SK-N-SH treated with all-trans-retinoic acid at 6 μM for 48 hours (cell line): ENCODE data around the gene PDE8A.

Source experiments
- ATAC-seq: fragments of 200-7000 bp; cut with Tn5 transposase; 3 replicates; pipeline ENCODE4 v1.9.1; 2020; ENCODE audit warnings: mild to moderate bottlenecking, moderate library complexity
- ARNTL ChIP-seq: fragments of 450-650 bp; formaldehyde crosslinking; IDR thresholded peaks from 2 replicates; pipeline ENCODE4 v1.5.0; 2020; ENCODE audit warnings: low read depth, mild to moderate bottlenecking, moderate library complexity, borderline replicate concordance
- BACH2 ChIP-seq: fragments of 250-450 bp; sonication (Bioruptor Pico); IDR thresholded peaks from 2 replicates; pipeline ENCODE4 v1.9.0; 2021; ENCODE audit warnings: mild to moderate bottlenecking, borderline replicate concordance
- CSDC2 ChIP-seq: fragments of 250-450 bp; sonication (Bioruptor Pico); IDR thresholded peaks from 2 replicates; pipeline ENCODE4 v1.5.0; 2020; ENCODE audit warnings: mild to moderate bottlenecking, moderate library complexity
- ESRRG ChIP-seq: fragments of 250-450 bp; sonication (Bioruptor Pico); IDR thresholded peaks from 2 replicates; pipeline ENCODE4 v1.6.1; 2021; ENCODE audit warnings: mild to moderate bottlenecking
- ISL1 ChIP-seq: fragments of 250-450 bp; sonication (Bioruptor Pico); IDR thresholded peaks from 2 replicates; pipeline ENCODE4 v2.1.2; 2022; ENCODE audit warnings: mild to moderate bottlenecking, moderate library complexity
- OSR1 ChIP-seq: fragments of 250-450 bp; sonication (Bioruptor Pico); IDR thresholded peaks from 2 replicates; pipeline ENCODE4 v1.8.0; 2022; ENCODE audit warnings: moderate library complexity, mild to moderate bottlenecking, inconsistent platforms
- PPARA ChIP-seq: fragments of 250-450 bp; sonication (Bioruptor Pico); IDR thresholded peaks from 2 replicates; pipeline ENCODE4 v1.5.0; 2020; ENCODE audit warnings: mild to moderate bottlenecking, borderline replicate concordance
- RARB ChIP-seq: fragments of 250-450 bp; sonication (Bioruptor Pico); IDR thresholded peaks from 2 replicates; pipeline ENCODE4 v1.8.0; 2021; ENCODE audit warnings: mild to moderate bottlenecking, moderate library complexity
- SNAI2 ChIP-seq: fragments of 250-450 bp; sonication (Bioruptor Pico); IDR thresholded peaks from 2 replicates; pipeline ENCODE4 v1.5.0; 2020; ENCODE audit warnings: mild to moderate bottlenecking, moderate library complexity
- TCF4 ChIP-seq: fragments of 250-450 bp; sonication (Bioruptor Pico); IDR thresholded peaks from 2 replicates; pipeline ENCODE4 v1.8.0; 2021; ENCODE audit warnings: mild to moderate bottlenecking, moderate library complexity, borderline replicate concordance
- TOX ChIP-seq: fragments of 250-450 bp; sonication (Bioruptor Pico); IDR thresholded peaks from 2 replicates; pipeline ENCODE4 v1.8.0; 2021; ENCODE audit warnings: mild to moderate bottlenecking, moderate library complexity, borderline replicate concordance
- ZC3H10 ChIP-seq: fragments of 250-450 bp; sonication (Bioruptor Pico); IDR thresholded peaks from 2 replicates; pipeline ENCODE4 v1.5.1; 2021; ENCODE audit warnings: mild to moderate bottlenecking, moderate library complexity
- ZFP3 ChIP-seq: fragments of 250-450 bp; sonication (Bioruptor Pico); IDR thresholded peaks from 2 replicates; pipeline ENCODE4 v1.5.0; 2020; ENCODE audit warnings: mild to moderate bottlenecking, moderate library complexity
- ZFP30 ChIP-seq: fragments of 450-650 bp; formaldehyde crosslinking; IDR thresholded peaks from 2 replicates; pipeline ENCODE4 v1.5.0; 2022; ENCODE audit warnings: mild to moderate bottlenecking, moderate library complexity
- ZNF565 ChIP-seq: fragments of 450-650 bp; formaldehyde crosslinking; conservative IDR thresholded peaks from 2 replicates; pipeline ENCODE4 v1.5.0; 2020; ENCODE audit warnings: low read depth, mild to moderate bottlenecking, moderate library complexity
- ZNF70 ChIP-seq: fragments of 450-650 bp; formaldehyde crosslinking; IDR thresholded peaks from 2 replicates; pipeline ENCODE4 v1.5.0; 2020; ENCODE audit warnings: mild to moderate bottlenecking, moderate library complexity
- ZNF8 ChIP-seq: fragments of 450-650 bp; formaldehyde crosslinking; IDR thresholded peaks from 2 replicates; pipeline ENCODE4 v1.5.0; 2020; ENCODE audit warnings: mild to moderate bottlenecking, moderate library complexity
- TF ChIP-seq, protein P1 (sequence below): fragments of 250-450 bp; sonication (Bioruptor Pico); IDR thresholded peaks from 2 replicates; pipeline ENCODE4 v1.5.0; 2020; ENCODE audit warnings: mild to moderate bottlenecking, moderate library complexity
- TF ChIP-seq, protein P2 (sequence below): fragments of 250-450 bp; sonication (Bioruptor Pico); IDR thresholded peaks from 2 replicates; pipeline ENCODE4 v1.5.1; 2020; ENCODE audit warnings: low read depth, mild to moderate bottlenecking, moderate library complexity
- TF ChIP-seq, protein P3 (sequence below): fragments of 250-450 bp; sonication (Bioruptor Pico); IDR thresholded peaks from 2 replicates; pipeline ENCODE4 v1.8.0; 2021; ENCODE audit warnings: low read depth, mild to moderate bottlenecking, moderate library complexity, borderline replicate concordance
- TF ChIP-seq, protein P4 (sequence below): fragments of 250-450 bp; sonication (Bioruptor Pico); IDR thresholded peaks from 2 replicates; pipeline ENCODE4 v1.5.1; 2021; ENCODE audit warnings: mild to moderate bottlenecking, moderate library complexity

Gene PDE8A

DNA sequence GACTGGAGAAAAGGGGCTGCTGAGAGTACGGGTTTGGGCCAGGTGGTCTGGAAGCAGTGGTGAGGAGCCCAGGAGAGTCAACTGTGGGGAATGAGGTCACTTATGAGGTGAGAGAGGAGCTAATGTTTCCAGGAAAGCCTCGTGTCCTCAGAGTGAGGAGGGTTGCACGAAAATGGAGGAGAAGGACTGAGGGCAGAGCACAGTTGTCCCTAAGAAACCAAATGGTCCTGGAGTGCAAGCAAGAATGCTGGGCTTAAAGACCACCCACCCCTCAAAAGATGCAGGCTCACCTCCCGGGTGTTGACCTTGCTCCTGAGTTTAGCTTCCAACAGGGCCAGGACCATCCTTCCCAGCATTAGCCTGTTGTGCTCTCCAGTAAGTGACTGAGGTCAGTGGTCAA, 133.2 kb downstream of the PDE8A start:
- no peak for TF ChIP-seq ARNTL (CRISPR knock-in tag)
- no peak for TF ChIP-seq ZNF8 (CRISPR knock-in tag)
- TF ChIP-seq ZFP3 (CRISPR knock-in tag) = no peak
- TF ChIP-seq, protein P1, sequence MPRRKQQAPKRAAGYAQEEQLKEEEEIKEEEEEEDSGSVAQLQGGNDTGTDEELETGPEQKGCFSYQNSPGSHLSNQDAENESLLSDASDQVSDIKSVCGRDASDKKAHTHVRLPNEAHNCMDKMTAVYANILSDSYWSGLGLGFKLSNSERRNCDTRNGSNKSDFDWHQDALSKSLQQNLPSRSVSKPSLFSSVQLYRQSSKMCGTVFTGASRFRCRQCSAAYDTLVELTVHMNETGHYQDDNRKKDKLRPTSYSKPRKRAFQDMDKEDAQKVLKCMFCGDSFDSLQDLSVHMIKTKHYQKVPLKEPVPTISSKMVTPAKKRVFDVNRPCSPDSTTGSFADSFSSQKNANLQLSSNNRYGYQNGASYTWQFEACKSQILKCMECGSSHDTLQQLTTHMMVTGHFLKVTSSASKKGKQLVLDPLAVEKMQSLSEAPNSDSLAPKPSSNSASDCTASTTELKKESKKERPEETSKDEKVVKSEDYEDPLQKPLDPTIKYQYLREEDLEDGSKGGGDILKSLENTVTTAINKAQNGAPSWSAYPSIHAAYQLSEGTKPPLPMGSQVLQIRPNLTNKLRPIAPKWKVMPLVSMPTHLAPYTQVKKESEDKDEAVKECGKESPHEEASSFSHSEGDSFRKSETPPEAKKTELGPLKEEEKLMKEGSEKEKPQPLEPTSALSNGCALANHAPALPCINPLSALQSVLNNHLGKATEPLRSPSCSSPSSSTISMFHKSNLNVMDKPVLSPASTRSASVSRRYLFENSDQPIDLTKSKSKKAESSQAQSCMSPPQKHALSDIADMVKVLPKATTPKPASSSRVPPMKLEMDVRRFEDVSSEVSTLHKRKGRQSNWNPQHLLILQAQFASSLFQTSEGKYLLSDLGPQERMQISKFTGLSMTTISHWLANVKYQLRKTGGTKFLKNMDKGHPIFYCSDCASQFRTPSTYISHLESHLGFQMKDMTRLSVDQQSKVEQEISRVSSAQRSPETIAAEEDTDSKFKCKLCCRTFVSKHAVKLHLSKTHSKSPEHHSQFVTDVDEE (CRISPR knock-in tag) = no peak
- TF ChIP-seq ZC3H10 (CRISPR knock-in tag) = no peak
- TF ChIP-seq, protein P2, sequence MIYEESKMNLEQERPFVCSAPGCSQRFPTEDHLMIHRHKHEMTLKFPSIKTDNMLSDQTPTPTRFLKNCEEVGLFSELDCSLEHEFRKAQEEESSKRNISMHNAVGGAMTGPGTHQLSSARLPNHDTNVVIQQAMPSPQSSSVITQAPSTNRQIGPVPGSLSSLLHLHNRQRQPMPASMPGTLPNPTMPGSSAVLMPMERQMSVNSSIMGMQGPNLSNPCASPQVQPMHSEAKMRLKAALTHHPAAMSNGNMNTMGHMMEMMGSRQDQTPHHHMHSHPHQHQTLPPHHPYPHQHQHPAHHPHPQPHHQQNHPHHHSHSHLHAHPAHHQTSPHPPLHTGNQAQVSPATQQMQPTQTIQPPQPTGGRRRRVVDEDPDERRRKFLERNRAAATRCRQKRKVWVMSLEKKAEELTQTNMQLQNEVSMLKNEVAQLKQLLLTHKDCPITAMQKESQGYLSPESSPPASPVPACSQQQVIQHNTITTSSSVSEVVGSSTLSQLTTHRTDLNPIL = no peak
- no peak for TF ChIP-seq ZFP30 (CRISPR knock-in tag)
- TF ChIP-seq PPARA (CRISPR knock-in tag) = no peak
- TF ChIP-seq RARB (CRISPR knock-in tag) = no peak
- TF ChIP-seq TCF4 (CRISPR knock-in tag) = no peak
- TF ChIP-seq, protein P3, sequence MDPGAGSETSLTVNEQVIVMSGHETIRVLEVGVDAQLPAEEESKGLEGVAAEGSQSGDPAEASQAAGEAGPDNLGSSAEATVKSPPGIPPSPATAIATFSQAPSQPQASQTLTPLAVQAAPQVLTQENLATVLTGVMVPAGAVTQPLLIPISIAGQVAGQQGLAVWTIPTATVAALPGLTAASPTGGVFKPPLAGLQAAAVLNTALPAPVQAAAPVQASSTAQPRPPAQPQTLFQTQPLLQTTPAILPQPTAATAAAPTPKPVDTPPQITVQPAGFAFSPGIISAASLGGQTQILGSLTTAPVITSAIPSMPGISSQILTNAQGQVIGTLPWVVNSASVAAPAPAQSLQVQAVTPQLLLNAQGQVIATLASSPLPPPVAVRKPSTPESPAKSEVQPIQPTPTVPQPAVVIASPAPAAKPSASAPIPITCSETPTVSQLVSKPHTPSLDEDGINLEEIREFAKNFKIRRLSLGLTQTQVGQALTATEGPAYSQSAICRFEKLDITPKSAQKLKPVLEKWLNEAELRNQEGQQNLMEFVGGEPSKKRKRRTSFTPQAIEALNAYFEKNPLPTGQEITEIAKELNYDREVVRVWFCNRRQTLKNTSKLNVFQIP (CRISPR knock-in tag) = no peak
- TF ChIP-seq CSDC2 (CRISPR knock-in tag) = no peak
- no peak for TF ChIP-seq OSR1 (CRISPR knock-in tag)
- no peak for TF ChIP-seq BACH2
- TF ChIP-seq ISL1 (CRISPR knock-in tag) = no peak
- TF ChIP-seq ZNF565 (CRISPR knock-in tag) = no peak
- TF ChIP-seq ESRRG (CRISPR knock-in tag) = no peak
- TF ChIP-seq SNAI2 (CRISPR knock-in tag) = no peak
- no peak for TF ChIP-seq ZNF70 (CRISPR knock-in tag)

DNA sequence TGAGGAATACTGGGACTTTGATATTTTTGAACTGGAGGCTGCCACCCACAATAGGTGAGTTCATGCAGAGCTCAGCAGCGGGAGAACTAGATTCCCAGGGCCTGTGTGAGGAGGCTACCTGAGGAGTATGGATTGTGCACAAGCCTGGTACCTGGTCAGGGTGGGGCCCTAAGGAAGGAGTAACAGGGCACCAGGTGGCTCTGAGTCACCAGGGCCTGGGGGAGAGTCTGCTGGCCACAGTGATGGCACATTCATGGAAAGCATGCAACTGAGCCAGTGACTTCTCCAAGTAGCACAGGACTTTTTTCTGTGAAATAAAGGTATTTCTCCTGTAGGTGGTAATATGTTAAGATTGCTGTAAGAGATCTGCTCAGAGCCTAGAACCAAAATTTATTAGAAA, 134.4 kb downstream of the PDE8A start:
- TF ChIP-seq ZFP3 (CRISPR knock-in tag) (no peak), ZC3H10 (CRISPR knock-in tag) (no peak), TCF4 (CRISPR knock-in tag) (no peak), TOX (CRISPR knock-in tag) (no peak), CSDC2 (CRISPR knock-in tag) (no peak), ESRRG (CRISPR knock-in tag) (no peak), ZNF70 (CRISPR knock-in tag) (no peak), ISL1 (CRISPR knock-in tag) (no peak), ZFP30 (CRISPR knock-in tag) (no peak), ZNF565 (CRISPR knock-in tag) (no peak)
- TF ChIP-seq, protein P4, sequence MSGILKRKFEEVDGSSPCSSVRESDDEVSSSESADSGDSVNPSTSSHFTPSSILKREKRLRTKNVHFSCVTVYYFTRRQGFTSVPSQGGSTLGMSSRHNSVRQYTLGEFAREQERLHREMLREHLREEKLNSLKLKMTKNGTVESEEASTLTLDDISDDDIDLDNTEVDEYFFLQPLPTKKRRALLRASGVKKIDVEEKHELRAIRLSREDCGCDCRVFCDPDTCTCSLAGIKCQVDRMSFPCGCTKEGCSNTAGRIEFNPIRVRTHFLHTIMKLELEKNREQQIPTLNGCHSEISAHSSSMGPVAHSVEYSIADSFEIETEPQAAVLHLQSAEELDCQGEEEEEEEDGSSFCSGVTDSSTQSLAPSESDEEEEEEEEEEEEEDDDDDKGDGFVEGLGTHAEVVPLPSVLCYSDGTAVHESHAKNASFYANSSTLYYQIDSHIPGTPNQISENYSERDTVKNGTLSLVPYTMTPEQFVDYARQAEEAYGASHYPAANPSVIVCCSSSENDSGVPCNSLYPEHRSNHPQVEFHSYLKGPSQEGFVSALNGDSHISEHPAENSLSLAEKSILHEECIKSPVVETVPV (CRISPR knock-in tag) = no peak
- TF ChIP-seq, all 23 proteins: peak for 0
- no peak for ATAC-seq

More for the DNA sequence above, 133.2 kb downstream of the PDE8A start:
- no peak for ATAC-seq

DNA sequence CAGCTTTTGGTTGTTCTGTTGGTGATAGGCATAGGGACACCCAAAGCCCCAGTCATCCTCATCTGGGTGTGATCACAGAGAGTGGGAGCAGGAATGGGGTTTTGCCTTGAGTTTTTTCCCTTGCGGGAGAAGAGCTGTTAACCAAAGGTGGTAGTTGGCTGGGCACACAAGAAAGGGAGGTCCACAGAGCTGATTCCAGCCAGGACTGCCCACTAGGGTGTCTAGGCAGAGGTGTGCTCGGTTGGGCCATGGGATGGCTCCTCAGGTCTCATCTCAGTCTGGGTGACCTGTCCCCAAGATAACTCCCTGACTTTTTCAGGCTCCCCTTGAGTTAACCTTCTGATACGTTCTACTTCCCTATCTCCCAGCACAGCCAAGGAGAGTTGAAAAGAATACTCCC, 134.8 kb downstream of the PDE8A start:
- ATAC-seq = no peak; the same call in 2 of the 3 replicates
- TF ChIP-seq BACH2 = no peak
- no peak for TF ChIP-seq PPARA (CRISPR knock-in tag)
- TF ChIP-seq ARNTL (CRISPR knock-in tag) = no peak
- TF ChIP-seq ZNF70 (CRISPR knock-in tag) = no peak
- TF ChIP-seq, protein P1 (CRISPR knock-in tag) = no peak
- TF ChIP-seq RARB (CRISPR knock-in tag) = no peak
